ENCODE results near the gene MACROD2. TPM values are rescaled to one million over a fixed set of nuclear protein-coding genes. Genes with fewer than 3 reads are reported as not detected.
"Not testable (repeated sequence)": the region's sequence is repeated elsewhere in the genome, so short reads cannot be mapped to it uniquely, and the experiment has no call there.

MACROD2 gene
- total RNA-seq, 1 donor = 0.81 TPM

- DNase-seq (ENCODE audit: low read depth in 2 of 3, low spot score in 2 of 3) = no peak
These were observed 1788.7 kb downstream of the MACROD2 start for GRCh38 chr20:15784020-15784419.

GRCh38 chr20:15789079-15789478, 1793.8 kb downstream of the MACROD2 start:
- DNase-seq (ENCODE audit: low read depth in 2 of 3, low spot score in 2 of 3) = no peak

- no peak for DNase-seq (ENCODE audit: low read depth in 2 of 3, low spot score in 2 of 3)
These were observed 1797.5 kb downstream of the MACROD2 start for GRCh38 chr20:15792855-15793254.

GRCh38 chr20:15794409-15794808, 1799.1 kb downstream of the MACROD2 start:
- DNase-seq (ENCODE audit: low read depth in 2 of 3, low spot score in 2 of 3) = no peak

GRCh38 chr20:15795305-15796019, 1800.1 kb downstream of the MACROD2 start:
- no peak for DNase-seq (ENCODE audit: low read depth in 2 of 3, low spot score in 2 of 3)

- no peak for DNase-seq (ENCODE audit: low read depth in 2 of 3, low spot score in 2 of 3)
These were observed 1804.6 kb downstream of the MACROD2 start for GRCh38 chr20:15799871-15800270.

- DNase-seq (ENCODE audit: low read depth in 2 of 3, low spot score in 2 of 3) = no peak
These were observed 1806.7 kb downstream of the MACROD2 start for GRCh38 chr20:15802020-15802419.

GRCh38 chr20:15805154-15805553, 1809.8 kb downstream of the MACROD2 start:
- DNase-seq (ENCODE audit: low read depth in 2 of 3, low spot score in 2 of 3) = no peak

- DNase-seq (ENCODE audit: low read depth in 2 of 3, low spot score in 2 of 3) = no peak
These were observed 1810.8 kb downstream of the MACROD2 start for GRCh38 chr20:15806105-15806504.

- no peak for DNase-seq (ENCODE audit: low read depth in 2 of 3, low spot score in 2 of 3)
These were observed 1812.0 kb downstream of the MACROD2 start for GRCh38 chr20:15807271-15807670.

- not testable (repeated sequence) for DNase-seq (ENCODE audit: low read depth in 2 of 3, low spot score in 2 of 3)
These were observed 1812.5 kb downstream of the MACROD2 start for GRCh38 chr20:15807771-15808170.

- DNase-seq (ENCODE audit: low read depth in 2 of 3, low spot score in 2 of 3) = no peak
These were observed 1816.6 kb downstream of the MACROD2 start for GRCh38 chr20:15811951-15812350.

GRCh38 chr20:15812696-15813095, 1817.4 kb downstream of the MACROD2 start:
- DNase-seq (ENCODE audit: low read depth in 2 of 3, low spot score in 2 of 3) = no peak

- DNase-seq (ENCODE audit: low read depth in 2 of 3, low spot score in 2 of 3) = no peak
These were observed 1819.0 kb downstream of the MACROD2 start for GRCh38 chr20:15814360-15814759.

- no peak for DNase-seq (ENCODE audit: low read depth in 2 of 3, low spot score in 2 of 3)
These were observed 1819.6 kb downstream of the MACROD2 start for GRCh38 chr20:15814911-15815310.

- no peak for DNase-seq (ENCODE audit: low read depth in 2 of 3, low spot score in 2 of 3)
These were observed 1822.0 kb downstream of the MACROD2 start for GRCh38 chr20:15817351-15817750.

GRCh38 chr20:15818651-15819071, 1823.3 kb downstream of the MACROD2 start:
- DNase-seq (ENCODE audit: low read depth in 2 of 3, low spot score in 2 of 3) = no peak

- no peak for DNase-seq (ENCODE audit: low read depth in 2 of 3, low spot score in 2 of 3)
These were observed 1828.4 kb downstream of the MACROD2 start for GRCh38 chr20:15823718-15824117.

- no peak for DNase-seq (ENCODE audit: low read depth in 2 of 3, low spot score in 2 of 3)
These were observed 1832.3 kb downstream of the MACROD2 start for GRCh38 chr20:15827628-15828027.

- DNase-seq (ENCODE audit: low read depth in 2 of 3, low spot score in 2 of 3) = no peak
These were observed 1835.9 kb downstream of the MACROD2 start for GRCh38 chr20:15831201-15831600.

GRCh38 chr20:15832512-15832911, 1837.2 kb downstream of the MACROD2 start:
- no peak for DNase-seq (ENCODE audit: low read depth in 2 of 3, low spot score in 2 of 3)

GRCh38 chr20:15834857-15835256, 1839.5 kb downstream of the MACROD2 start:
- no peak for DNase-seq (ENCODE audit: low read depth in 2 of 3, low spot score in 2 of 3)

GRCh38 chr20:15835811-15836210, 1840.5 kb downstream of the MACROD2 start:
- DNase-seq (ENCODE audit: low read depth in 2 of 3, low spot score in 2 of 3) = no peak

Measured in hematopoietic multipotent progenitor cell (in vitro differentiated cells).